SK-N-SH (cell line): ENCODE data around the gene NOC2L. TPM values are rescaled to one million over a fixed set of nuclear protein-coding genes. Genes with fewer than 3 reads are reported as not detected.

Source experiments
- CTCF ChIA-PET: fragments of 300-600, 350-600 bp; formaldehyde crosslinking; extraction: SDS; loops from one replicate; lab custom pipeline; 2021; lab: Yijun Ruan, JAX
- POLR2A ChIA-PET: fragments of 350-600 bp; sonication (Branson Sonifier 250); formaldehyde crosslinking; extraction: SDS; loops from one replicate; lab custom pipeline; 2020; ENCODE audit warnings: antibody characterized with exemption, inconsistent platforms; lab: Yijun Ruan, JAX
- DNase-seq: peaks from one replicate; pipeline ENCODE4 v3.0.0; 2012
- H2AFZ ChIP-seq: fragments of 200-600 bp; sonication (generic); 2 replicates; pipeline ENCODE4 v1.8.1; 2016; ENCODE audit warnings: antibody characterized with exemption, mild to moderate bottlenecking, low read depth
- H3F3A ChIP-seq: fragments of 200-600 bp; sonication (generic); replicated peaks from 2 replicates; pipeline ENCODE3; 2016; ENCODE audit warnings: antibody characterized with exemption, mild to moderate bottlenecking; ENCODE audit not compliant: insufficient read depth
- H3K27ac ChIP-seq, 2 experiments: fragments of 200-500 bp in 1 of 2; fragments of 200-600 bp in 1 of 2; sonication (Bioruptor generic) in 1 of 2; sonication (generic), shearing (Covaris generic) in 1 of 2; 2 replicates each; pipeline versions ENCODE4 v1.5.1 to v1.6.1; 2014 to 2016; ENCODE audit warnings: low read depth in 2 of 2, inconsistent platforms in 1 of 2, low read length in 1 of 2, mild to moderate bottlenecking in 1 of 2, mixed read lengths in 1 of 2
- H3K27me3 ChIP-seq: fragments of 200-600 bp; sonication (generic), shearing (Covaris generic); 2 replicates; pipeline ENCODE4 v1.6.1; 2016; ENCODE audit warnings: mixed run types; ENCODE audit not compliant: insufficient read depth
- H3K36me3 ChIP-seq, 2 experiments: fragments of 200-500 bp in 1 of 2; fragments of 200-600 bp in 1 of 2; sonication (Bioruptor generic) in 1 of 2; sonication (generic) in 1 of 2; replicated peaks in 1 of 2; 2 replicates each; pipeline versions ENCODE3 to v1.5.1; 2014 to 2016; ENCODE audit warnings: low read length in 1 of 2, mild to moderate bottlenecking in 1 of 2; ENCODE audit not compliant: insufficient read depth in 2 of 2, control insufficient read depth in 1 of 2
- H3K4me1 ChIP-seq, 2 experiments: fragments of 200-500 bp in 1 of 2; fragments of 200-600 bp in 1 of 2; sonication (Bioruptor generic) in 1 of 2; sonication (generic), shearing (Covaris generic) in 1 of 2; 2 replicates each; pipeline versions ENCODE4 v1.5.1 to v1.6.1; 2014 to 2016; ENCODE audit warnings: low read depth in 1 of 2, low read length in 1 of 2, mixed run types in 1 of 2; ENCODE audit not compliant: insufficient read depth in 2 of 2, control insufficient read depth in 1 of 2
- H3K4me2 ChIP-seq: fragments of 200-600 bp; sonication (generic), shearing (Covaris generic); 2 replicates; pipeline ENCODE4 v1.6.1; 2017; ENCODE audit warnings: mixed run types
- H3K4me3 ChIP-seq, 2 experiments: fragments of 200-500 bp in 1 of 2; fragments of 200-600 bp in 1 of 2; sonication (Bioruptor generic) in 1 of 2; sonication (generic), shearing (Covaris generic) in 1 of 2; 2 replicates each; pipeline versions ENCODE4 v1.5.1 to v1.8.1; 2014 to 2016; ENCODE audit warnings: low read depth in 2 of 2, inconsistent platforms in 1 of 2, low read length in 1 of 2, mild to moderate bottlenecking in 1 of 2, mixed read lengths in 1 of 2, moderate library complexity in 1 of 2
- H3K79me2 ChIP-seq: fragments of 200-600 bp; sonication (generic); 2 replicates; pipeline ENCODE4 v1.8.1; 2017; ENCODE audit warnings: mild to moderate bottlenecking; ENCODE audit not compliant: insufficient read depth
- H3K9ac ChIP-seq: fragments of 200-600 bp; sonication (generic); 2 replicates; pipeline ENCODE4 v1.6.1; 2017; ENCODE audit warnings: mixed run types
- H3K9me2 ChIP-seq: fragments of 200-600 bp; sonication (generic); 2 replicates; pipeline ENCODE4 v1.6.1; 2017; ENCODE audit warnings: mixed run types
- H3K9me3 ChIP-seq: fragments of 200-600 bp; sonication (generic); 2 replicates; pipeline ENCODE4 v1.6.1; 2017; ENCODE audit warnings: mixed run types, mild to moderate bottlenecking, moderate library complexity
- H4K20me1 ChIP-seq: fragments of 200-600 bp; sonication (generic); 2 replicates; pipeline ENCODE4 v1.6.1; 2017; ENCODE audit warnings: mild to moderate bottlenecking, mixed run types; ENCODE audit not compliant: insufficient read depth
- CTCF ChIP-seq: fragments of 200-600 bp; sonication (generic); IDR thresholded peaks from 2 replicates; pipeline ENCODE4 v1.6.1; 2017; ENCODE audit warnings: antibody characterized with exemption, mild to moderate bottlenecking, moderate library complexity
- ELF1 ChIP-seq: IDR thresholded peaks from 2 replicates; pipeline ENCODE4 v1.4.0; 2012
- EP300 ChIP-seq, 2 experiments: IDR thresholded peaks; 2 replicates each; pipeline versions ENCODE4 v1.4.0 to v1.6.1; 2012; ENCODE audit warnings: borderline replicate concordance in 1 of 2, low read depth in 1 of 2, low read length in 1 of 2
- EZH2phosphoT487 ChIP-seq: fragments of 200-600 bp; sonication (generic); IDR thresholded peaks from 2 replicates; pipeline ENCODE4 v1.6.1; 2017; ENCODE audit warnings: low read depth, mixed run types, mild to moderate bottlenecking, antibody characterized with exemption, moderate library complexity, borderline replicate concordance
- FOXJ3 ChIP-seq: sonication (generic); formaldehyde crosslinking; IDR thresholded peaks from 2 replicates; pipeline ENCODE4 v1.5.1; 2020; ENCODE audit warnings: mild to moderate bottlenecking, missing genetic modification reagents
- GABPA ChIP-seq: IDR thresholded peaks from 2 replicates; pipeline ENCODE4 v1.4.0; 2012; ENCODE audit warnings: low read depth, mild to moderate bottlenecking
- GATA2 ChIP-seq: sonication (generic); formaldehyde crosslinking; IDR thresholded peaks from 2 replicates; pipeline ENCODE4 v1.5.0; 2020; ENCODE audit warnings: mild to moderate bottlenecking, missing genetic modification reagents
- MAX ChIP-seq: IDR thresholded peaks from 2 replicates; pipeline ENCODE4 v1.4.0; 2012; ENCODE audit warnings: low read depth
- RCOR1 ChIP-seq: fragments of 150-350 bp; IDR thresholded peaks from 2 replicates; pipeline ENCODE4 v1.6.1; 2017; ENCODE audit warnings: antibody characterized with exemption, low read length
- REST ChIP-seq: IDR thresholded peaks from 2 replicates; pipeline ENCODE4 v1.6.1; 2012; ENCODE audit warnings: mild to moderate bottlenecking, low read depth, low read length, moderate library complexity
- RFX5 ChIP-seq: IDR thresholded peaks from 2 replicates; pipeline ENCODE4 v1.6.1; 2012; ENCODE audit warnings: mild to moderate bottlenecking, improper control_type of control experiment, low read length
- SIN3A ChIP-seq: IDR thresholded peaks from 2 replicates; pipeline ENCODE4 v1.6.1; 2012; ENCODE audit warnings: low read depth, mild to moderate bottlenecking, low read length, moderate library complexity, borderline replicate concordance
- TAF1 ChIP-seq: IDR thresholded peaks from 2 replicates; pipeline ENCODE4 v1.6.1; 2012; ENCODE audit warnings: low read depth, mild to moderate bottlenecking, low read length, moderate library complexity, borderline replicate concordance
- TCF12 ChIP-seq: IDR thresholded peaks from 2 replicates; pipeline ENCODE4 v1.4.0; 2012
- USF1 ChIP-seq: IDR thresholded peaks from 2 replicates; pipeline ENCODE4 v1.4.0; 2012; ENCODE audit warnings: low read depth, borderline replicate concordance
- USF2 ChIP-seq: fragments of 150-350 bp; IDR thresholded peaks from 2 replicates; pipeline ENCODE4 v1.6.1; 2017; ENCODE audit warnings: antibody characterized with exemption, low read length, low read depth, borderline replicate concordance
- YY1 ChIP-seq: IDR thresholded peaks from 2 replicates; pipeline ENCODE4 v1.4.0; 2012; ENCODE audit warnings: low read depth, mild to moderate bottlenecking
- ZBTB33 ChIP-seq: IDR thresholded peaks from 2 replicates; pipeline ENCODE4 v1.4.0; 2012; ENCODE audit warnings: low read depth, borderline replicate concordance
- WGBS: methylation state at CpG from one replicate; pipeline ENCODE4 v1.1.6; 2017; ENCODE audit warnings: low lambda C conversion rate; 5-methylcytosine and 5-hydroxymethylcytosine counted together
- polyA plus RNA-seq, 3 experiments: library from polyadenylated mRNA; depleted of rRNA; stranded (reverse); fragments of >200 nt; gene quantifications; 2 replicates each; pipeline ENCODE4 v1.2.3, GENCODE V29; 2012

Gene NOC2L
- polyA plus RNA-seq, 1 of the 3 experiments (the other 2 are of a cell fraction), result 124 TPM

GRCh38 chr1:917076-917459 is 42.0 kb downstream of the NOC2L start (continued):
- no peak for TF ChIP-seq MAX

GRCh38 chr1:916173-917075 is 42.6 kb downstream of the NOC2L start:
- Histone ChIP-seq H3K36me3 (no peaks in the 10 kb centered on the region), H3K4me3 (no peak overlapping the region), H3K9me3 (no peaks in the 10 kb centered on the region), H3K4me1 (peaks cover 7 to 55% of the 10 kb centered on the region in 2 experiments; a peak in 2 of 4 replicates), H3K9ac (no peak overlapping the region), H2AFZ (no peak overlapping the region), H3K4me2 (no peak overlapping the region), H3K79me2 (no peaks in the 10 kb centered on the region), H3K27ac (peak overlapping the region in 1 of 2 experiments; percentile 74; a peak in 2 of 4 replicates), H3F3A (no peaks in the 10 kb centered on the region), H3K27me3 (no peaks in the 10 kb centered on the region), H4K20me1 (no peaks in the 10 kb centered on the region), H3K9me2 (no peaks in the 10 kb centered on the region)
- ChIA-PET CTCF (interaction anchor here (0.9 to 5.2 kb wide), 4 partner anchors 10 to 60 kb away, joined by 3 to 61 read pairs (median 28); no protein-coding TSS in a partner anchor), POLR2A (interaction anchor here (0.8 to 1.4 kb wide), 3 partner anchors 10 to 26 kb away, joined by 3 to 9 read pairs (median 3); no protein-coding TSS in a partner anchor)
- peak; percentile 91 for DNase-seq
- 17% methylated on average over 15 of the region's 31 CpGs for WGBS
- TF ChIP-seq EP300 (IDR thresholded peaks at IDR 0.05; ENCODE audit: borderline replicate concordance in 1 of 2, low read depth in 1 of 2, low read length in 1 of 2) (peak; percentile 36 to 91; a peak in 3 of 4 replicates), TCF12 (peak; percentile 26; the same call in 1 of the 2 replicates), ZBTB33 (no peak), SIN3A (no peak), RFX5 (no peak), RCOR1 (peak; percentile 83), CTCF (no peak), GABPA (no peak), GATA2 (CRISPR knock-in tag) (peak; percentile 90), TAF1 (no peak), USF2 (no peak), REST (no peak), EZH2phosphoT487 (no peak), FOXJ3 (CRISPR knock-in tag) (0 out of 2 replicates have a peak, but pooled peaks have one; percentile 17), ELF1 (no peak), USF1 (no peak), YY1 (no peak), MAX (no peak)
